ENCODE measurements around the gene CPT1C. TPM values are rescaled to one million over a fixed set of nuclear protein-coding genes. Genes with fewer than 3 reads are reported as not detected.

Gene CPT1C
- total and polyA plus RNA-seq, 2 of the 4 experiments (the other 2 are of a cell fraction), result 14.2 to 56.1 TPM

DNA sequence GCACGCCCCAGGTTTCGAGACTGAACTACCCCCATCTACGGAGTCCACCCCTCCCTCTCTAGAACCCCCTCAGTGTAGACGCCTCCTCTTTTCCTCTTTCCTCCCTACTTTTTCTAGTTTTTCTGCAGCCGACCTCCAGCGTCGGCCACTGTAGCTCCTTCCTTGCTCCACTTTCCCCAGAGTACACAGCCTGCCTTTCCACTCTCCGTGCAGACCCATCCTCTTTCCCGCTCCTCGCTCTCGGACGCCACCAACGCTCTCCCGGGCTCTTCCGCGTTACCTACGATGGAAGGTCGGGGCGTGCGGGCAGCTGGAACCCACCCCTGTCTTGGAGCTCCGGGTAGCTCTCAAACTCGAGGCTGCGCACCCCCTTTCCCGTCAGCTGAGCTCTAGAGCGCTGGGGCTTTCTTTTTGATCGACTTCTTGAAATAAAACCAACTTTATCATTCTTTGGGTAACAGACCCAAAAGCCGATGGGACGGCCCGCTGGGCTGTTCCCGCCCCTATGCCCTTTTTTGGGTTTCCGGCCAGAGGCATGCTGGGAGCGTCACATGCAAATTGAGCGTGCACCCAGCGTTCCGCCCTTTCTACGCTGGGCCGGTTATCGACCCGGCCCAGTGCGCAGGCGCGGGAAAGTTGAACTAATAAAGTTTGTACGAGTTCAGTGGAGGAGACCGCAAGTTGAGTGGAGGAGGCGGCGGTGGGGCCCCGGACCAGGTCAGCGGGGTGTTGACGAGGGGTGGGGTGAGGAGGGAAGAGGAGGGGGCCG, 25.4 kb upstream of the CPT1C start, which contains the start of the genes BCL2L12 and IRF3:
TSS of gene BCL2L12 (plus strand) at position 583 of the 769 bp plus-strand sequence. CDS start 760 bp downstream, outside the sequence.
TSS of gene IRF3 (minus strand) at position 507 of the 769 bp plus-strand sequence. CDS start 1,019 bp downstream, outside the sequence.
- CTCF ChIA-PET, result interaction anchor here (0.6 to 1.0 kb wide), 3 partner anchors 9 to 138 kb away, joined by 3 read pairs; partner anchors contain the start of gene RCN3
- in situ Hi-C loops (cut with MboI; ENCODE audit: low sequenced_read_pairs), result loop anchor here (10.0 kb wide), 1 partner anchor 171 kb away; the partner anchor contains the start of gene RPS11
- peak; percentile 77 for TF ChIP-seq POLR2A (IDR thresholded peaks at IDR 0.05; ENCODE audit: low read depth, low read length)
- no peak for TF ChIP-seq CEBPB (IDR thresholded peaks at IDR 0.05; ENCODE audit: low read depth, low read length)
- TF ChIP-seq RCOR1 (IDR thresholded peaks at IDR 0.05; ENCODE audit: insufficient replicate concordance, low read length), result no peak
- no peak for TF ChIP-seq CHD1 (IDR thresholded peaks at IDR 0.05; ENCODE audit: low read depth, low read length)
- TF ChIP-seq, protein P1, sequence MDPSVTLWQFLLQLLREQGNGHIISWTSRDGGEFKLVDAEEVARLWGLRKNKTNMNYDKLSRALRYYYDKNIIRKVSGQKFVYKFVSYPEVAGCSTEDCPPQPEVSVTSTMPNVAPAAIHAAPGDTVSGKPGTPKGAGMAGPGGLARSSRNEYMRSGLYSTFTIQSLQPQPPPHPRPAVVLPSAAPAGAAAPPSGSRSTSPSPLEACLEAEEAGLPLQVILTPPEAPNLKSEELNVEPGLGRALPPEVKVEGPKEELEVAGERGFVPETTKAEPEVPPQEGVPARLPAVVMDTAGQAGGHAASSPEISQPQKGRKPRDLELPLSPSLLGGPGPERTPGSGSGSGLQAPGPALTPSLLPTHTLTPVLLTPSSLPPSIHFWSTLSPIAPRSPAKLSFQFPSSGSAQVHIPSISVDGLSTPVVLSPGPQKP (IDR thresholded peaks at IDR 0.05; ENCODE audit: borderline replicate concordance, low read depth, low read length), result peak; percentile 99
- peak; percentile 18; the same call in 1 of the 2 replicates for TF ChIP-seq BHLHE40 (IDR thresholded peaks at IDR 0.05; ENCODE audit: low read depth, low read length)
- TF ChIP-seq, protein P2, sequence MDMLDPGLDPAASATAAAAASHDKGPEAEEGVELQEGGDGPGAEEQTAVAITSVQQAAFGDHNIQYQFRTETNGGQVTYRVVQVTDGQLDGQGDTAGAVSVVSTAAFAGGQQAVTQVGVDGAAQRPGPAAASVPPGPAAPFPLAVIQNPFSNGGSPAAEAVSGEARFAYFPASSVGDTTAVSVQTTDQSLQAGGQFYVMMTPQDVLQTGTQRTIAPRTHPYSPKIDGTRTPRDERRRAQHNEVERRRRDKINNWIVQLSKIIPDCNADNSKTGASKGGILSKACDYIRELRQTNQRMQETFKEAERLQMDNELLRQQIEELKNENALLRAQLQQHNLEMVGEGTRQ (IDR thresholded peaks at IDR 0.05; ENCODE audit: low read depth, low read length), result peak; percentile 79
- TF ChIP-seq, protein P3, sequence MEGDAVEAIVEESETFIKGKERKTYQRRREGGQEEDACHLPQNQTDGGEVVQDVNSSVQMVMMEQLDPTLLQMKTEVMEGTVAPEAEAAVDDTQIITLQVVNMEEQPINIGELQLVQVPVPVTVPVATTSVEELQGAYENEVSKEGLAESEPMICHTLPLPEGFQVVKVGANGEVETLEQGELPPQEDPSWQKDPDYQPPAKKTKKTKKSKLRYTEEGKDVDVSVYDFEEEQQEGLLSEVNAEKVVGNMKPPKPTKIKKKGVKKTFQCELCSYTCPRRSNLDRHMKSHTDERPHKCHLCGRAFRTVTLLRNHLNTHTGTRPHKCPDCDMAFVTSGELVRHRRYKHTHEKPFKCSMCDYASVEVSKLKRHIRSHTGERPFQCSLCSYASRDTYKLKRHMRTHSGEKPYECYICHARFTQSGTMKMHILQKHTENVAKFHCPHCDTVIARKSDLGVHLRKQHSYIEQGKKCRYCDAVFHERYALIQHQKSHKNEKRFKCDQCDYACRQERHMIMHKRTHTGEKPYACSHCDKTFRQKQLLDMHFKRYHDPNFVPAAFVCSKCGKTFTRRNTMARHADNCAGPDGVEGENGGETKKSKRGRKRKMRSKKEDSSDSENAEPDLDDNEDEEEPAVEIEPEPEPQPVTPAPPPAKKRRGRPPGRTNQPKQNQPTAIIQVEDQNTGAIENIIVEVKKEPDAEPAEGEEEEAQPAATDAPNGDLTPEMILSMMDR (conservative IDR thresholded peaks at IDR 0.05; ENCODE audit: low read depth, low read length), result no peak
- TF ChIP-seq FOS (IDR thresholded peaks at IDR 0.05; ENCODE audit: low read depth, low read length), result no peak
- no peak for TF ChIP-seq SMC3 (IDR thresholded peaks at IDR 0.05; ENCODE audit: low read depth, low read length)
- TF ChIP-seq NFE2L2 (IDR thresholded peaks at IDR 0.05; ENCODE audit: low read depth, low read length), result no peak
- no peak for TF ChIP-seq RFX5 (IDR thresholded peaks at IDR 0.05; ENCODE audit: low read depth, low read length)
- TF ChIP-seq RAD21 (IDR thresholded peaks at IDR 0.05; ENCODE audit: low read length), result no peak
- TF ChIP-seq MXI1 (IDR thresholded peaks at IDR 0.05; ENCODE audit: borderline replicate concordance, low read depth, low read length), result peak; percentile 67; the same call in 1 of the 2 replicates

More for the DNA sequence above, 25.4 kb upstream of the CPT1C start, which contains the start of the genes BCL2L12 and IRF3:
- H2AK9ac ChIP-seq (replicated peaks; ENCODE audit: low read depth, low read length, poor library complexity), result peak within 1 kb of the TSS; percentile 86
- peak; percentile 93 for DNase-seq
- dilution Hi-C loops (cut with HindIII; ENCODE audit: low sequenced_read_pairs, unreplicated experiment) (no loop called here), intact Hi-C loops (cut with micrococcal nuclease) (loop anchor here (1.0 kb wide), 1 partner anchor 23 kb away; the partner anchor contains the start of gene SCAF1)
- H4K8ac ChIP-seq (ENCODE audit: low read depth in 2 of 2, low read length in 2 of 2), result peak within 1 kb of the TSS; percentile 42 to 91
- POLR2A ChIA-PET (ENCODE audit: unreplicated experiment), result no interaction called here
- no TSS peak for BruUV-seq (replicated peaks)
- no peaks in the 10 kb centered on the region for H3K9me3 ChIP-seq (ENCODE audit: control insufficient read depth, insufficient read depth, low read length)
- H4K91ac ChIP-seq (ENCODE audit: insufficient read depth, low read depth, low read length), result peak within 1 kb of the TSS; percentile 69
- ATAC-seq (ENCODE audit: low read depth), result peak; percentile 91
- H2BK20ac ChIP-seq (ENCODE audit: low read depth, low read length), result no peak within 1 kb of the TSS
- H3K79me1 ChIP-seq (ENCODE audit: low read depth in 1 of 2, low read length in 2 of 2), result peaks cover 8 to 54% of the 10 kb centered on the region in 2 experiments; a peak in 3 of 4 replicates
- no peak within 1 kb of the TSS for H2BK15ac ChIP-seq (ENCODE audit: low read depth, low read length)
- H3K56ac ChIP-seq (ENCODE audit: extremely low read depth, insufficient read depth, low read length), result peak within 1 kb of the TSS; percentile 71
- peak within 1 kb of the TSS; percentile 96 for H2AK5ac ChIP-seq (ENCODE audit: low read depth, low read length)
- H2BK120ac ChIP-seq (ENCODE audit: low read depth, low read length), result peak within 1 kb of the TSS; percentile 35; the same call in 1 of the 2 replicates
- H3K14ac ChIP-seq (replicated peaks; ENCODE audit: low read depth, low read length), result peak within 1 kb of the TSS; percentile 89
- H3K27ac ChIP-seq (ENCODE audit: insufficient read depth, low read length), result peak within 1 kb of the TSS; percentile 87
- peak within 1 kb of the TSS; percentile 93 for H2AFZ ChIP-seq (replicated peaks; ENCODE audit: low read length, poor library complexity)
- H3K9ac ChIP-seq (ENCODE audit: low read depth, low read length), result peak within 1 kb of the TSS; percentile 91
- H3K4me1 ChIP-seq (ENCODE audit: control insufficient read depth, insufficient read depth, low read length), result peaks cover 9% of the 10 kb centered on the region
- H4K20me1 ChIP-seq (ENCODE audit: insufficient read depth, low read length), result peaks cover 11% of the 10 kb centered on the region
- H3K4me3 ChIP-seq (ENCODE audit: insufficient read depth, low read depth, low read length), result peak within 1 kb of the TSS; percentile 77
- 1% methylated on average over 21 of the region's 50 CpGs; no CpG with 5 or more reads in 1 of the 2 experiments for WGBS, 2 experiments (ENCODE audit: extremely low coverage in 2 of 2, insufficient read length in 1 of 2)
- peaks cover 3% of the 10 kb centered on the region; the same call in 1 of the 2 replicates for H3K9me1 ChIP-seq (ENCODE audit: insufficient read depth, low read length)
- H3K4me2 ChIP-seq (ENCODE audit: low read depth, low read length), result peak within 1 kb of the TSS; percentile 92
- peaks cover 23% of the 10 kb centered on the region for H3K36me3 ChIP-seq (ENCODE audit: control insufficient read depth, insufficient read depth, low read length)
- peak within 1 kb of the TSS; percentile 97 for H3K23ac ChIP-seq (ENCODE audit: low read depth, low read length)
- no peaks in the 10 kb centered on the region for H3K27me3 ChIP-seq (ENCODE audit: control insufficient read depth, insufficient read depth, low read length)
- H2BK5ac ChIP-seq (ENCODE audit: low read depth, low read length, poor library complexity, severe bottlenecking), result peak within 1 kb of the TSS; percentile 88
- peak within 1 kb of the TSS; percentile 53 for H4K5ac ChIP-seq (ENCODE audit: low read depth, low read length)
- H3K18ac ChIP-seq (ENCODE audit: low read depth, low read length), result peak within 1 kb of the TSS; percentile 22
- peak within 1 kb of the TSS; percentile 92 for H3K4ac ChIP-seq (ENCODE audit: low read depth, low read length)
